CD4-positive, alpha-beta T cell treated with Interleukin-17A for 1 hour (primary cell): Measurements from ENCODE around the gene MAGI2.
"Not testable (repeated sequence)": the region's sequence is repeated elsewhere in the genome, so short reads cannot be mapped to it uniquely, and the experiment has no call there.

Source experiments
- DNase-seq: peaks from one replicate; pipeline ENCODE4 v3.0.0-alpha.2; 2020

MAGI2 gene

DNA sequence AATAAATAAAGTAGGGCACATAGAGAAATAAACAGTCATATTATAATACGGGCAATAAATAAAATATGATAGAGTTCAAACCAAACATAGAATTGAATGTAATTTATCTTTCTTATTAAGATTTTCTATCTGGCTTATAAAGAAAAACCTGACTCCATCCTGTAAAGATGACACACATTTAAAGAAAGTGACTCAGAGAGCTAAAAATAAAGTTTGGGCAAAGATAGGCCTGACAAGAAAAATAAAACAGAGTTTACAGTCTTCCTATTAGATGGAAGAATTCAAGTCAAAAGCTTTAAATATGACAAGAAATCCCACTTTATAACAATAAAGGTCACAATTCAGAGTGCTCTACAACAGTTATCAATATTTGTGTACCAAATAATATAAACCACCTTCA lies 1074.3 kb downstream of the MAGI2 start:
- no peak for DNase-seq

DNA sequence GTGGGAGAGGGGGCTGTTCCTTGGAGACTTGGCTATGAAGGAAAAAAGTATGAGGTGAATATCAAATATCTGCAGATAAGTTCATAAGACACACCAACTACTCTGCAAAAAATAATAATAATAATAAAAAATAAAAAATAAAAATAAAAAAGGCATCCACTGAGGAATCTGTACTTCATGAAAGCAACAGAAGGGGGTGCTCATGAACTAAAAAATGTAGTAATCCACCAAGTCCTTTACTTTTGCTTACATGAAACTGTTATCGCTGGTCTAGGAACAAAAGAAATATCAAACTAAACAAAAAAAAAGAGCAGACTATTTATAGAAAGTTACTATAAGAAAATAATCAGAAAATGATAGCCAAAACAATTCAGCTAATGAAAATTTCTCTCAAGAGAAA lies 1075.9 kb downstream of the MAGI2 start:
- DNase-seq, result no peak

DNA sequence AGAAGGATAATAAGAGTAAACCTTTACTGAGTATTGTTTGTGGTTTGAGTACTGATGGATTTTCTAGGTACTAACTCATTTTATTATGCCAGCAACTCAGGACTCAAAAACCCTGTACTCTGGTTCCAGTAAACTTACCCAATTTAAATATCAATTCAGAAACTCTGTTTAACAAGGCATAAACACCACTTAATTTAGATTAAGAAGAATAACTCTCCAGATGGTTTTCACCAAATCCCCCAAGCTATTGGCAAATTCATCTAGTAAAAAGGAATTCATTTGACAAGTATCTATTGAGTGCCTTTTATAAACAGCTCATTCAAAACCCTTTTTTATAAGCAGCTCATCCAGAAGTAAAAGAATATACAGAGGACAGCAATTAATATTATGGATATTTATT lies 1082.5 kb downstream of the MAGI2 start:
- DNase-seq, result no peak

DNA sequence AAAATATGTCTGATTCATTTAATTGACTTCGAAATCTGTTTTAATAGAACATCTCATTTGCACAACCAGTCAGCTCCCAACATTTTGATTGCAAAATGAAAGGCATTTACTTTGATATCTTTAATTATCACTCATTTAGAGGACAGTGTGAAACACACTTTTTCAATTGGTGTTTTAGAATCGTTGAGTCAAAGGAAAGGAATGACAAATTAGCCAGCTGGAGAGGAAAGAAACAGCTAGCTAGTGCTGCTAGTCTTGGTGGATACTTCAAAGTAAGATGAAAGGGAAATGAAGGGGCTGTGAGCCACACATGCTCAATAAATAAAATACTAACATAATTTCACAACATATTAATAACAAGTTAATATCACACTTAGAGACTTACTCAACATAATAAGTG lies 1084.7 kb downstream of the MAGI2 start:
- no peak for DNase-seq

- no peak for DNase-seq
These were observed 1086.1 kb downstream of the MAGI2 start for GRCh38 chr7:78367280-78367773.

GRCh38 chr7:78363866-78364265 lies 1089.6 kb downstream of the MAGI2 start:
- DNase-seq, result no peak

GRCh38 chr7:78359836-78360235 lies 1093.6 kb downstream of the MAGI2 start:
- DNase-seq, result no peak

DNA sequence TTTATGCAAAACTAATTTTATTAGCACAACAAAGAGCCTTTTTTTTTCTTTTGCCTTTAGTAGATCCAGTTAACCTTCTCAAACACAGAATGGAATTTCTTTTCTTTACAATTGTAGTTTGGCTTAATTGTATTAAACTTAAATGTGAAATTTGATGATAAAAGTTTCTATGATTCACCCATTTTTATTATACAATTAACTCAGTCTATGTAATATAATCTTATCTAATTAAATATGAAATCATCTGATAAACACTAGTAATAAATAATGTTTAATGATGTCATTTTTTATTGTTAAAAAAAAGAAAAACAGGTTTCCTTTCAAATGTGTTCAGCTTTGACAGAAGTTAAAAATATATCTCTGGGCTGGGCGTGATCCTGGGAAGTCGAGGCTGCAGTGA lies 1095.8 kb downstream of the MAGI2 start:
- DNase-seq, result no peak

DNA sequence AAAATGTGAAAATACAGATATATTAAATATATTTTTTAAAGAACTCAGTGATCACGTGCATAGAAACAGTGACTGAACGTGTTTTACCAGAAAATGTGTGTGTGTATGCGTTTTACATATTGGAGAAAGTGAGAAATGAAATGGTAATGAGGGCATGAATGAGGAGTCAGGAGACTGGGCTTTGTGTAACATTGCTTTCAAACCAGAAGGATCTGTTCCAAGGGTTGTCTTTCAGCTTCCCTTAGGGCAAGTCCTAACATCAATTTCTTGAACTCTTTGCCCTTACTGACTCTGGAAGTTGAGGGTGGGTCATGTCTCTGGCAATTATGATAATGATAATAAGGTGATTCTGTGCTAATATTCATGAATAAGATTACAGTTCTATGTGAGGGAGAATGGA lies 1097.6 kb downstream of the MAGI2 start:
- no peak for DNase-seq

GRCh38 chr7:78350926-78351325 lies 1102.5 kb downstream of the MAGI2 start:
- DNase-seq, result no peak

DNA sequence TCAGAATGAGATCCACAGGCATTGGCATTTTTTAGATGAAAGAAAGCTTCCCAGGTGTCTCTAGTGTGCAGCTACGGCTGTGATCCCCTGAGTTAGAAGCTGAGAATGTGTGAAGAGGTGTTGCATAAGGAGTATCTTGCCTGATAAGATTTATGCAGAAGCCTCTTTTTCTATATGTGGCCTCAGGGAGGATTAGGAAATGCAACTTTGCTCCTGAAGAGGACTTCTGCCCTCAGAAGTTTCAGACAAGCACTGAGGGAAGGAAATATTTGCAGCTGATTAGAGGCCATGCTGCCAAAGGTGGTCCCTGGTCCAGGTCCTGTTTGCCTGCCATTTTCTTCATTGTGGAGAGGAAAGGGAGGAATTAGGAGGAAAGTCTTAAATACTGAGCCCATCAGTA lies 1103.1 kb downstream of the MAGI2 start:
- DNase-seq, result no peak

- no peak for DNase-seq
These were observed 1106.6 kb downstream of the MAGI2 start for GRCh38 chr7:78346827-78347226.

DNA sequence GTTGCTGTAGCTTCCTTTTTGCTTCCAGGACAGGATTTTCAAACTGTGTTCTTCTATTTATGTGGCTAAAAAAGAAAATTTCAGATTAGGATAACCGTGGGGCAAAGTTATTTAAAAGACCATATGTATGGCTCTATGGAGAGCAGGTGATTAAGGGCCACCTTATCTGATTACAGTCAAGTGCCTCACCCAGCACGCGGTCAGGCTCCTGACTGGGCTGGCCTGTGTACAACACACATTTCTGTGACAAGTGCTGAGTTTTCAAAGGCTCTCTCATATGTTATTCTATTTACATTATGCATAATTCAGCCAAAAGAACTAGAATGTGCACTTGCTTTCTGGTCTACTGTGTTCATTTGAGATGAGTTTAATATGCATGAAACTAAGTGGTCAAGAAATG lies 1107.5 kb downstream of the MAGI2 start:
- DNase-seq, result no peak

DNA sequence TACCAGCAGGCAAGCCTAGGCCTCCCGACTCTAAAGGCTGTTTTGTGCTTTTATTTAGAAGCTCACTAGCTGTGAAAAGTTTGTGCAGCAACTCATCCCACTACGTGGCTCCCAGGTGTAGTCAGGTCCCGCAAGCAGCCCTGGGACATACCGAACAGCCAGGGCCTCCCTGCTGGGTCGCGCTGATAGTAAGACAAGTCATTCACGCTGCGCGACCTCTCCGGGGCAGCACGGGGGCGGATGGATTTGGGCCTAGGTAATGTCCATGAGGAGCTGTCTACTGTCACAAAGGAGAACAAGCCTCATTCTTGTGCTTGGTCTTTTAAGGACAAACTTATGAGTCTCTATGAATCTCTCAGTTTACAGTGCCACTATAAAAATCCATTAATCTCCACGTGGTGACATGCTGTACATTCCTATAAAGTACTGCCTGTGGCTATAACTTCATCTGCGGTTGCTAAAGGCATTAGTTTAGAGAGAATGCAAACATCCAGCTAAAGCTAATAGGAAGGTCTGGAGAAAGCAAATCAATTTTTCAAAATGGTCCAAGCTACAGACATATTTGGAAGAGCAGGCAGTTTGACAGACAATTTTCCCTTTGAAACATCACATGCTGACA lies 1108.1 kb downstream of the MAGI2 start:
- no peak for DNase-seq

DNA sequence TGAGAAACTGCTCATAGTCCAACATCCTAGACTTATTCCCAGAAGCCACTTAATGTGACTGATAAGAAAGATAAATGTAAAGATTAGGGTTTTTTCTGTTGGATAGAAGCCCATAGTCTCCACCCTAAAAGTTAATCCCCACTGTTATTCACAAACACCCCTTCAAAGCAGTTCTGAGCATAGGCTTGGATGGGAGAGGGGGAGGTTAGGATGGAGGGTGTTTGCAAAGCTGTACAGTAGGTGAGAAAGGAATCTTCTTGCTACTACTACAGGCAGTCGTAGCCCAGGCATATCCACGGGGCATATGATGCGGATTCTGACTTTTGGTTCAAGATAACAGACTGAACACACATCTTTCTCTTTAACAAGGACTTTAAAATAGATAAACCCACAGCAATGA lies 1119.0 kb downstream of the MAGI2 start:
- no peak for DNase-seq

DNA sequence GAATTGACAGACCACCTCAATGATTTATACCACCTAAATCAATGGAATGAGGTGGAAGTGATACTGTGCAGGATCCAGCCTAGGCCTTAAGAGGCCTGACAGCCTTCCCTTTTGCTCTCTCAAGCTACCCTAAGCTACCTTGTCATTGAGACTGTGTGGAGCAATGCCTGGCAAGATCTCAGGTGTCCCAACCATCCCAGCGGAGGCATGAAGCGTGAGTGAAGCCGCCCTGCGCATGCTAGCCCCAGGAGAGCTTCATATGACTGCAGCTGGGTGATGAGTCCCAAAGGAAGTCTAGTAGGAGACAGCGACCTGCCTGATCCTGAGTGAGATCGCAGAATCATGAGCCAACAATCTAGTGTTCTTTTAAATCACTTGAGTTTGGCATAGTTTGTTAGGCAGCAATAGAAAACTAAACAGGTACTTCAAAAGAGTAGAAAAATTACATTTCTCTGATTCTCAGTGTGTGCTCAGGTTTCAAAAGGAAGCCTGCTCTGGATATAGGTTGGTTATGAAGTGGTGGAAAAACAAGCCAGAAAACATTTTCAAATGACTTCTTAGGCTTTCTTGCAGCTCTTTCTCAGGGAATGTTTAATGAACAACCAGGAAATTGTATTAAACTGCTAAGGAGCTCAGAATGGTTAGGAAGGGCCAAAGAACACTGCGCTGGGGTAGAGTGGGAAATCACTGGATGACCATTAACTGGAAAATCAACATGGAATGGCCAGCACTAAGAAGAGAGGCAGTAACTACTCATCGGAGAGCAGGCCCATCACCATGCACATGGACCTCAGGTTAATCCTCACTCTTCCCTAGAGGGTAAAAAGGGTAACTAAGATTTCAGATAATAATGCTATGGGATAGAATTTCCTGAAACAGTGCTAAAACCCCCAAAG lies 1119.7 kb downstream of the MAGI2 start:
- DNase-seq, result no peak

DNA sequence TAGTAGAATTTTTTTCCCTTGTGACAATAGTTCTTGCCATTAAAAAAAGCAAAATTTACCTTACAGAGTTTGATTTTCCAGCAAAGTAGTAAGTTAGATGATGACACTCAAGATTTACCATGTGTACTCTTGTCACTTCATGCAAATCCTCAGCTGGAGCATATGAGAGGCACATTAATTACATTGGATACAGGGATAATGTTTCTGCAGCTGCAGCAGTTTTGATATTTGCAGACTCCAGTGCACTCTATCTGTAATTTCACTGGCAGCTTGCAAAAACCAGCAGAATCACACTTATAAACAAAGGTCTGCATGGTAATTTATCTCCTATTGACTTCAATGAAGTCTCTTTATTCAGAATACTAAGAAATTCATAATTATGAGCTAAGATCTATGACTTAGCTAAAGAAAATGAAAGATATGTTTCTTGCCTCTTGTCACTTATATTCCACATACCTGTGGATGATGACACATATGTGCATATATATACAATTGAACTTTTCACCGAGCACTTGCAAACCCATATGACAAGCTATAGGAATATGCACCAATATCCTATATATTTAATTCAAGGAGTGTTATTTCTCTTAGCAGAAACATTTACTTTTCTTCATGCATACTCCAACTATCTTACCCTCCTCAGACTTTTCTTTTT lies 1124.3 kb downstream of the MAGI2 start:
- no peak for DNase-seq

DNA sequence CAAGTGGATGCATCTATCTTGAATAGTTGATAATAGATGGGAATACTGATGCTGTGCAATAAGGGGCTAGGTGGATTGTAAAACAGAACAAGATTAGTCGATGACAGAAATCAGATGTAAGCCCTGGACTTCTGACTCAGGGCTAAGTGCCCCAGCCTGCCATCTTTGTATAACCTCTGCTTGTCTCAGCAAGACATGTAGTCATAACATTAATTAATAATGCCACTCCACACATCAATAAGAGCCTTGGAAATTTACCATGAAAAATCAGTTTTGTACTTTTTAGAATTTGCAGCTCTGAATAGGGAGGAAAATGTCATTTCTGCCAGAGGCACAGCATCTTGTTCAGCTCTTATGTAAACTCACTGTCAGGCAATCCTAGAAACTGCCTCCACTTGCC lies 1125.7 kb downstream of the MAGI2 start:
- no peak for DNase-seq

- DNase-seq, result no peak
These were observed 1126.6 kb downstream of the MAGI2 start for GRCh38 chr7:78326876-78327275.

DNA sequence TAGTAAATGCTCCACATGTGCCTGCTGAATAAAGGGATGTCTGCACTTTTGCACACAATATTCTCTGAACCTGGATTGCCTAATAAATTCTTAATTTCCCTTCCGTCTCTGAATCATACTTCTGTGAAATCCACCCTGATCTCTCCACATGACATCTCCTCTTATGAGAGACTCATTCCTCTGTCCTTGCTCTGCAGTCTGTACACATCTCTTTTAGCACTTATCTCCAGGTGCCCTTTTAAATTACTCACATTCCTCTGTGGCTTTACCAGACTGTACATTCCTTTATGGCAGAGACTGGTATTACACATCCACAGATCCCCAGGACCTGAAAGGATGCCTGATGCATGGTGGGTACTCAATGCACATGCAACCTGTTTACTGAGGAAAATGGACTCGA lies 1127.3 kb downstream of the MAGI2 start:
- DNase-seq, result no peak

GRCh38 chr7:78323118-78323517 lies 1130.3 kb downstream of the MAGI2 start:
- DNase-seq, result no peak

- not testable (repeated sequence) for DNase-seq
These were observed 1131.2 kb downstream of the MAGI2 start for GRCh38 chr7:78322231-78322630.

- DNase-seq, result no peak
These were observed 1136.1 kb downstream of the MAGI2 start for GRCh38 chr7:78317371-78317770.

DNA sequence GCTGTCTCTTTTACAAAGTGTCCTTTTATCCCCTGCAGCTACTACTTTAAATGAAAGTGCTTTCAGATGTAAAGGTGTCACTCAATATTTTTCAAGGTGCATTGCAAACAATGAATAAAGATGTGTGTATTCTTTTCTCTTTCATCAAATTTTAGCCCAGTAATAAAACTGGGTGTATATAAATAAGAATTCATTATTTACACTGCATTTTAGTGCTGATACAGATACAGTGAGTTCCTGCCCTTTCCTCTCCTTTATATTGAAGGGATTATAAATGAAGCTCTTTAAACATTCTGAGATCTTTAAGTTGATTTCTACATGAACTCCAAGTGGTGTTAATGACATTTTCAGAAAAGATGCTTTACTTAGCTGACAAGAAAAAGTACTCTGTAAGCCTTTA lies 1137.4 kb downstream of the MAGI2 start:
- DNase-seq, result no peak
